Raji (cell line): ENCODE measurements around the gene SLC35F1.

Source experiments
- POLR2A ChIP-seq: IDR thresholded peaks from 2 replicates; pipeline ENCODE4 v1.6.1; 2011; ENCODE audit warnings: low read depth, low read length, control low read depth; ENCODE audit not compliant: insufficient read depth

The SLC35F1 gene

GRCh38 chr6:118122801-118123200 is 215.7 kb downstream of the SLC35F1 start:
- no peak for TF ChIP-seq POLR2A

GRCh38 chr6:118123503-118124037 is 216.5 kb downstream of the SLC35F1 start:
- no peak for TF ChIP-seq POLR2A

GRCh38 chr6:118124851-118125250 is 217.8 kb downstream of the SLC35F1 start:
- TF ChIP-seq POLR2A: no peak

GRCh38 chr6:118128755-118129154 is 221.7 kb downstream of the SLC35F1 start:
- TF ChIP-seq POLR2A: no peak

- TF ChIP-seq POLR2A: no peak
Observed at GRCh38 chr6:118134206-118134605, 227.1 kb downstream of the SLC35F1 start.

GRCh38 chr6:118134736-118135135 is 227.7 kb downstream of the SLC35F1 start:
- no peak for TF ChIP-seq POLR2A

- no peak for TF ChIP-seq POLR2A
Observed at GRCh38 chr6:118135371-118135770, 228.3 kb downstream of the SLC35F1 start.

GRCh38 chr6:118141211-118141610 is 234.1 kb downstream of the SLC35F1 start:
- no peak for TF ChIP-seq POLR2A

GRCh38 chr6:118146584-118146983 is 239.5 kb downstream of the SLC35F1 start:
- no peak for TF ChIP-seq POLR2A

GRCh38 chr6:118147511-118147910 is 240.4 kb downstream of the SLC35F1 start:
- TF ChIP-seq POLR2A: no peak

- TF ChIP-seq POLR2A: no peak
Observed at GRCh38 chr6:118148561-118148960, 241.5 kb downstream of the SLC35F1 start.

GRCh38 chr6:118152524-118152923 is 245.5 kb downstream of the SLC35F1 start:
- TF ChIP-seq POLR2A: no peak

GRCh38 chr6:118161343-118161742 is 254.3 kb downstream of the SLC35F1 start:
- no peak for TF ChIP-seq POLR2A

GRCh38 chr6:118163542-118163941 is 256.5 kb downstream of the SLC35F1 start:
- no peak for TF ChIP-seq POLR2A

GRCh38 chr6:118165500-118165899 is 258.4 kb downstream of the SLC35F1 start:
- TF ChIP-seq POLR2A: no peak

GRCh38 chr6:118168421-118168820 is 261.4 kb downstream of the SLC35F1 start:
- TF ChIP-seq POLR2A: no peak

- no peak for TF ChIP-seq POLR2A
Observed at GRCh38 chr6:118171852-118172251, 264.8 kb downstream of the SLC35F1 start.
